DOHH2 (cell line): Measurements from ENCODE around the gene EMILIN3.

Experiments used
- H3F3A ChIP-seq: fragments of 200-600 bp; sonication (generic), shearing (Covaris generic); 2 replicates; pipeline ENCODE4 v1.6.0; 2016; ENCODE audit warnings: antibody characterized with exemption, mild to moderate bottlenecking; ENCODE audit not compliant: control insufficient read depth, insufficient read depth
- H3K27ac ChIP-seq: fragments of 200-600 bp; sonication (generic); 2 replicates; pipeline ENCODE4 v1.5.1; 2014; ENCODE audit warnings: low read depth, mild to moderate bottlenecking, low read length, moderate library complexity
- H3K27me3 ChIP-seq: fragments of 200-600 bp; sonication (generic); 2 replicates; pipeline ENCODE4 v1.6.1; 2014; ENCODE audit warnings: mild to moderate bottlenecking, low read length, mixed read lengths; ENCODE audit not compliant: control insufficient read depth
- H3K36me3 ChIP-seq: fragments of 200-600 bp; sonication (generic); 2 replicates; pipeline ENCODE4 v1.6.1; 2014; ENCODE audit warnings: mild to moderate bottlenecking, low read length, moderate library complexity, mixed read lengths; ENCODE audit not compliant: control insufficient read depth
- H3K4me1 ChIP-seq: fragments of 200-600 bp; sonication (generic); 2 replicates; pipeline ENCODE4 v1.6.1; 2014; ENCODE audit warnings: mild to moderate bottlenecking, low read length, mixed read lengths; ENCODE audit not compliant: control insufficient read depth
- H3K4me2 ChIP-seq: fragments of 200-600 bp; sonication (generic); 2 replicates; pipeline ENCODE4 v1.6.0; 2014; ENCODE audit warnings: mild to moderate bottlenecking, low read length, moderate library complexity
- H3K4me3 ChIP-seq: fragments of 200-600 bp; sonication (generic); 2 replicates; pipeline ENCODE4 v1.5.1; 2014; ENCODE audit warnings: mild to moderate bottlenecking, low read length, mixed read lengths
- H3K79me2 ChIP-seq: fragments of 200-600 bp; sonication (generic); 2 replicates; pipeline ENCODE4 v1.6.1; 2014; ENCODE audit warnings: mild to moderate bottlenecking, low read length, mixed read lengths; ENCODE audit not compliant: control insufficient read depth
- H3K9me2 ChIP-seq: fragments of 200-600 bp; sonication (generic); replicated peaks from 2 replicates; pipeline ENCODE4 v1.6.1; 2014; ENCODE audit warnings: mild to moderate bottlenecking, low read length, mixed read lengths; ENCODE audit not compliant: control insufficient read depth
- H3K9me3 ChIP-seq: fragments of 200-600 bp; sonication (generic); 2 replicates; pipeline ENCODE4 v1.6.1; 2014; ENCODE audit warnings: antibody characterized with exemption, low read length, mixed read lengths; ENCODE audit not compliant: control insufficient read depth, insufficient read depth
- H4K20me1 ChIP-seq: fragments of 200-600 bp; sonication (generic); 2 replicates; pipeline ENCODE4 v1.6.0; 2014; ENCODE audit warnings: low read depth, mild to moderate bottlenecking, antibody characterized with exemption, low read length, moderate library complexity; ENCODE audit not compliant: control insufficient read depth, insufficient read depth
- CTCF ChIP-seq: fragments of 200-600 bp; sonication (generic); IDR thresholded peaks from one replicate; pipeline ENCODE4 v1.5.1; 2014; ENCODE audit warnings: antibody characterized with exemption, mild to moderate bottlenecking, low read depth, low read length; ENCODE audit not compliant: poor library complexity, severe bottlenecking
- EZH2phosphoT487 ChIP-seq: fragments of 200-600 bp; sonication (generic); IDR thresholded peaks from 2 replicates; pipeline ENCODE4 v1.6.1; 2017; ENCODE audit warnings: borderline replicate concordance, mild to moderate bottlenecking, antibody characterized with exemption, low read length, moderate library complexity, mixed read lengths

The EMILIN3 gene

GRCh38 chr20:41363601-41364000, 3.0 kb downstream of the EMILIN3 start:
- no peaks in the 10 kb centered on the region for H4K20me1 ChIP-seq
- H3K9me2 ChIP-seq, result no peaks in the 10 kb centered on the region
- H3K9me3 ChIP-seq, result no peaks in the 10 kb centered on the region
- H3K27me3 ChIP-seq, result no peaks in the 10 kb centered on the region
- TF ChIP-seq EZH2phosphoT487 (no peak), CTCF (no peak)
- no peaks in the 10 kb centered on the region for H3K36me3 ChIP-seq
- no peaks in the 10 kb centered on the region for H3K79me2 ChIP-seq
- H3K27ac ChIP-seq, result no peak overlapping the region
- H3K4me2 ChIP-seq, result no peak overlapping the region
- no peaks in the 10 kb centered on the region for H3K4me1 ChIP-seq
- H3F3A ChIP-seq, result no peaks in the 10 kb centered on the region
- no peak overlapping the region for H3K4me3 ChIP-seq

GRCh38 chr20:41362748-41363140, 3.9 kb downstream of the EMILIN3 start:
- Histone ChIP-seq H3K4me3 (no peak overlapping the region), H3K4me1 (no peaks in the 10 kb centered on the region), H3K79me2 (no peaks in the 10 kb centered on the region), H3K4me2 (no peak overlapping the region), H4K20me1 (no peaks in the 10 kb centered on the region), H3K36me3 (no peaks in the 10 kb centered on the region), H3K27ac (no peak overlapping the region), H3F3A (no peaks in the 10 kb centered on the region), H3K9me3 (no peaks in the 10 kb centered on the region), H3K27me3 (no peaks in the 10 kb centered on the region), H3K9me2 (no peaks in the 10 kb centered on the region)
- TF ChIP-seq CTCF (no peak), EZH2phosphoT487 (no peak)

- Histone ChIP-seq H3F3A (no peaks in the 10 kb centered on the region), H3K9me2 (no peaks in the 10 kb centered on the region), H3K4me3 (no peak overlapping the region), H3K4me2 (no peak overlapping the region), H4K20me1 (no peaks in the 10 kb centered on the region), H3K9me3 (no peaks in the 10 kb centered on the region), H3K36me3 (no peaks in the 10 kb centered on the region), H3K27me3 (no peaks in the 10 kb centered on the region), H3K79me2 (no peaks in the 10 kb centered on the region), H3K27ac (no peak overlapping the region), H3K4me1 (no peaks in the 10 kb centered on the region)
- TF ChIP-seq EZH2phosphoT487 (no peak), CTCF (no peak)
Observed at GRCh38 chr20:41361757-41362747, 4.6 kb downstream of the EMILIN3 start.
